WERI-Rb-1 (cell line): ENCODE results near the gene TTLL7.

Source experiments
- DNase-seq: peaks from one replicate; pipeline ENCODE4 v3.0.0-alpha.2; 2020
- H3K27ac ChIP-seq: fragments of 250-450 bp; sonication (Bioruptor Pico); 2 replicates; pipeline ENCODE4 v1.5.1; 2020; ENCODE audit warnings: mild to moderate bottlenecking, moderate library complexity
- H3K27me3 ChIP-seq: fragments of 250-450 bp; sonication (Bioruptor Pico); 2 replicates; pipeline ENCODE4 v1.5.1; 2021; ENCODE audit warnings: mild to moderate bottlenecking, low read depth, moderate library complexity; ENCODE audit not compliant: insufficient read depth, severe bottlenecking
- H3K36me3 ChIP-seq: fragments of 250-450 bp; sonication (Bioruptor Pico); 2 replicates; pipeline ENCODE4 v1.5.1; 2020; ENCODE audit warnings: mild to moderate bottlenecking, moderate library complexity
- H3K4me3 ChIP-seq: 2 replicates; pipeline ENCODE4 v1.5.1; 2011; ENCODE audit warnings: low read depth, mild to moderate bottlenecking, control low read depth, low read length
- H3K9me3 ChIP-seq: fragments of 250-450 bp; sonication (Bioruptor Pico); 2 replicates; pipeline ENCODE4 v1.5.1; 2021; ENCODE audit warnings: mild to moderate bottlenecking, moderate library complexity; ENCODE audit not compliant: severe bottlenecking
- TF ChIP-seq, protein P1 (sequence below): IDR thresholded peaks from 2 replicates; pipeline ENCODE4 v1.5.1; 2011; ENCODE audit warnings: low read depth, mild to moderate bottlenecking, control low read depth, inconsistent platforms, low read length

TTLL7 gene

DNA sequence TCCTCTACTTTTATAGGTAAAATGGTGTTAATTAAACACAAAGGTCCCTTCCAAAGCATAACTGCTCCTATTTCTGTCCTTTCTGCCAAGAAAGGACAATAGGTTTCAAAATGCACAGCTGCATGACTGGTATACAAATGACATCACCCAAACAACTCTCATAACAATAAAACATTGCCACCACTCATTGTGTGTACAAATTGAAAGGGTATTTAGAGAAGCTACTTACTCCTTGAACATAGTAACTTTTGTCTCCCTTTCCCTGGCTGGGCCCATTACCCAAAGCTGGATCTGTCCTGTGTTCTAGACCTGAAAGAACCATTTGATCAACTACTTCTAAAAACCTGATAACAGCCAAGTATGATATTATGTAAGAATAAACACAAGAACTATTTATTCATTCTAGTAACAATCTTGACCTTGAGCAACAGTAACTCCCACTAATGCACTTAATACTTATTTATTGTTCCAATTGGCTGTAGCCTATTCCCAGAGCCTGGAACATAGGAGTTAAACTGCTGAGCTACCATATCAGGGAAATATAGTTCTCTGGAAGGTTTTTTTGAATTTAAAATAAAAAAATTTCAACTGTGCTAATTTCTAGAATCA is 38.2 kb downstream of the TTLL7 start:
- Histone ChIP-seq H3K4me3 (no peak overlapping the region), H3K27me3 (no peaks in the 10 kb centered on the region), H3K27ac (no peak overlapping the region; the same call in 1 of the 2 replicates), H3K9me3 (no peaks in the 10 kb centered on the region), H3K36me3 (peaks cover 5% of the 10 kb centered on the region)
- TF ChIP-seq, protein P1, sequence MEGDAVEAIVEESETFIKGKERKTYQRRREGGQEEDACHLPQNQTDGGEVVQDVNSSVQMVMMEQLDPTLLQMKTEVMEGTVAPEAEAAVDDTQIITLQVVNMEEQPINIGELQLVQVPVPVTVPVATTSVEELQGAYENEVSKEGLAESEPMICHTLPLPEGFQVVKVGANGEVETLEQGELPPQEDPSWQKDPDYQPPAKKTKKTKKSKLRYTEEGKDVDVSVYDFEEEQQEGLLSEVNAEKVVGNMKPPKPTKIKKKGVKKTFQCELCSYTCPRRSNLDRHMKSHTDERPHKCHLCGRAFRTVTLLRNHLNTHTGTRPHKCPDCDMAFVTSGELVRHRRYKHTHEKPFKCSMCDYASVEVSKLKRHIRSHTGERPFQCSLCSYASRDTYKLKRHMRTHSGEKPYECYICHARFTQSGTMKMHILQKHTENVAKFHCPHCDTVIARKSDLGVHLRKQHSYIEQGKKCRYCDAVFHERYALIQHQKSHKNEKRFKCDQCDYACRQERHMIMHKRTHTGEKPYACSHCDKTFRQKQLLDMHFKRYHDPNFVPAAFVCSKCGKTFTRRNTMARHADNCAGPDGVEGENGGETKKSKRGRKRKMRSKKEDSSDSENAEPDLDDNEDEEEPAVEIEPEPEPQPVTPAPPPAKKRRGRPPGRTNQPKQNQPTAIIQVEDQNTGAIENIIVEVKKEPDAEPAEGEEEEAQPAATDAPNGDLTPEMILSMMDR: no peak
- DNase-seq: no peak

DNA sequence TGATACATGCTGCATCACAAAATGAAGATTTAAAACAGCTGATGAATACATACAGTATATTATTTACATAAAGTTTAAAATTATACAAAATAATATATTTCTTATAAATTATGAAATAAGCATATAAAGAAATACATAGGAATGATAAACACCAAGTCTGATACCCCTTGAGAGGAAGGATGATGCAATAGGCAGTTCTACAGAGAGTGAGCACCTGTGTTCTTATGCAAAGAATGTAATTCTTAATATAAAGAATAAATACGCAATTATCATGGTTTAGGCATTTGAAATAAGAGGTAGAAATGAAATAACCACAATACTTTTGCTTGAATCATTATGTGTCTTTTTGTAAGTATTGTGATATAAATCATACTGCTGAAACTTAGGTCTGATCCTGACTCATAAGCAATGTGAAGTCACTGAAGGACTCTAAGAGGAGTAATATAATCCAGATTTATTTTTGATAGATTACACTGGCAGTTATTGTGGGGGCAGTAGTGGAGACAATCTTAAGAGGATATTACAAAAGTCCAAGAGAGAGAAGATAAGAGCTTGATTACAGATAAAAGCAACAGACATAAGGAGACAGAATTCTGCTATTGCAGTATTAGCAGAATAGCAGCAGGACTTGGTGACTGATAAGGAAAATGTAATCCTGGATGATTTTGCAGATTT is 39.0 kb downstream of the TTLL7 start:
- TF ChIP-seq, protein P1: no peak
- H3K9me3 ChIP-seq: no peaks in the 10 kb centered on the region
- DNase-seq: no peak
- no peaks in the 10 kb centered on the region for H3K27me3 ChIP-seq
- no peak overlapping the region for H3K4me3 ChIP-seq
- H3K27ac ChIP-seq: 0 out of 2 replicates have a peak overlapping the region, but pooled peaks have one; percentile 26
- H3K36me3 ChIP-seq: peaks cover 5% of the 10 kb centered on the region

- Histone ChIP-seq H3K9me3 (no peaks in the 10 kb centered on the region), H3K27me3 (no peaks in the 10 kb centered on the region), H3K27ac (no peak overlapping the region), H3K36me3 (peaks cover 5% of the 10 kb centered on the region), H3K4me3 (no peak overlapping the region)
- DNase-seq: no peak
- TF ChIP-seq, protein P1: no peak
Observed at GRCh38 chr1:83958704-83959103, 40.2 kb downstream of the TTLL7 start.

GRCh38 chr1:83954166-83954823 is 44.6 kb downstream of the TTLL7 start:
- TF ChIP-seq, protein P1: no peak
- peak; percentile 75 for DNase-seq
- Histone ChIP-seq H3K36me3 (peaks cover 3% of the 10 kb centered on the region), H3K9me3 (no peaks in the 10 kb centered on the region), H3K27me3 (no peaks in the 10 kb centered on the region), H3K27ac (0 out of 2 replicates have a peak overlapping the region, but pooled peaks have one; percentile 5), H3K4me3 (no peak overlapping the region)

DNA sequence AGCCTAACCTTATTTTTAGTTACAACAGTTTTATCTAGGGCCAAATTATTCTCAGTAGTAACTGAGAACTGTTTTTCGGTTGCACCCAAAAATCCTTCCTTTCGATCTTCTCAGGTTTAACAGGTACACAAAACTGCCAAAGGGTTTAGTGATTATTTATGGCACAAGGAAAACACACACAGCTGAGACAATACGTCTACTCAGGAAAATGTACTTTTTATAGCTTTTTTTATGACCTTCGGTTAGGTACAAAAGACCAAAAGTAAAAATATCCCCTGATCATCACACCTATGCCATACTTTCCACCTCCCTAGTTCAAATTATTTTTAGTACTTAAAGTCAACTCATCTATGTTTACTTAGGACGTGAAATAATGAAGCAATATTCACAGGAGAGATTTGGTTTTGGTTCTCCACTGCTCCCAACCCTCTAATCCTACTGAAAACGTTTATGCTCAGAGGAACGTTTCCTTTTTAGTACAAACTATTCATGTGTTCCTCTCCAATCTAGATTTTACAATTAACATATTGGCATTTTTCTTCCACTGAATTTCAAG is 48.7 kb downstream of the TTLL7 start:
- TF ChIP-seq, protein P1: no peak
- Histone ChIP-seq H3K27ac (no peak overlapping the region), H3K4me3 (no peak overlapping the region), H3K9me3 (no peaks in the 10 kb centered on the region), H3K27me3 (no peaks in the 10 kb centered on the region), H3K36me3 (peaks cover 9% of the 10 kb centered on the region)
- DNase-seq: no peak
